ENCODE measurements around the gene RBM33.

Gene RBM33

GRCh38 chr7:155699180-155699579 lies 54.7 kb downstream of the RBM33 start:
- no peaks in the 10 kb centered on the region for H3K27me3 ChIP-seq (ENCODE audit: control insufficient read depth in 2 of 2, insufficient read depth in 2 of 2, low read length in 2 of 2)
- H3K9me3 ChIP-seq (ENCODE audit: control insufficient read depth in 2 of 2, low read length in 2 of 2): no peaks in the 10 kb centered on the region

GRCh38 chr7:155700847-155701246 lies 56.4 kb downstream of the RBM33 start:
- Histone ChIP-seq H3K4me3 (ENCODE audit: low read length in 2 of 2) (no peak overlapping the region), H3K4me1 (ENCODE audit: control insufficient read depth in 2 of 2, insufficient read depth in 2 of 2, low read length in 2 of 2) (peaks cover 5 to 11% of the 10 kb centered on the region in 2 donors), H3K9me3 (ENCODE audit: control insufficient read depth in 2 of 2, low read length in 2 of 2) (no peaks in the 10 kb centered on the region), H3K27me3 (ENCODE audit: control insufficient read depth in 2 of 2, insufficient read depth in 2 of 2, low read length in 2 of 2) (no peaks in the 10 kb centered on the region), H3K27ac (ENCODE audit: low read depth in 2 of 2, low read length in 2 of 2) (no peak overlapping the region), H3K36me3 (ENCODE audit: control insufficient read depth in 2 of 2, insufficient read depth in 2 of 2, low read length in 2 of 2) (peaks cover 33% of the 10 kb centered on the region in 2 donors), H3K9ac (ENCODE audit: low read depth in 1 of 2, low read length in 2 of 2) (no peak overlapping the region)

More at GRCh38 chr7:155699180-155699579, 54.7 kb downstream of the RBM33 start:
- H3K4me1 ChIP-seq (ENCODE audit: control insufficient read depth in 2 of 2, insufficient read depth in 2 of 2, low read length in 2 of 2): peaks cover 5 to 11% of the 10 kb centered on the region in 2 donors
- H3K36me3 ChIP-seq (ENCODE audit: control insufficient read depth in 2 of 2, insufficient read depth in 2 of 2, low read length in 2 of 2): peaks cover 22 to 27% of the 10 kb centered on the region in 2 donors
- no peak overlapping the region for H3K4me3 ChIP-seq (ENCODE audit: low read length in 2 of 2)
- no peak overlapping the region for H3K27ac ChIP-seq (ENCODE audit: low read depth in 2 of 2, low read length in 2 of 2)
- H3K9ac ChIP-seq (ENCODE audit: low read depth in 1 of 2, low read length in 2 of 2): no peak overlapping the region

GRCh38 chr7:155701972-155702544 lies 57.6 kb downstream of the RBM33 start:
- H3K4me3 ChIP-seq (ENCODE audit: low read length in 2 of 2): no peak overlapping the region
- H3K36me3 ChIP-seq (ENCODE audit: control insufficient read depth in 2 of 2, insufficient read depth in 2 of 2, low read length in 2 of 2): peaks cover 43 to 44% of the 10 kb centered on the region in 2 donors
- no peak overlapping the region for H3K27ac ChIP-seq (ENCODE audit: low read depth in 2 of 2, low read length in 2 of 2)
- H3K9ac ChIP-seq (ENCODE audit: low read depth in 1 of 2, low read length in 2 of 2): no peak overlapping the region
- H3K9me3 ChIP-seq (ENCODE audit: control insufficient read depth in 2 of 2, low read length in 2 of 2): no peaks in the 10 kb centered on the region
- H3K27me3 ChIP-seq (ENCODE audit: control insufficient read depth in 2 of 2, insufficient read depth in 2 of 2, low read length in 2 of 2): no peaks in the 10 kb centered on the region
- H3K4me1 ChIP-seq (ENCODE audit: control insufficient read depth in 2 of 2, insufficient read depth in 2 of 2, low read length in 2 of 2): peaks cover 5 to 11% of the 10 kb centered on the region in 2 donors

GRCh38 chr7:155702616-155703015 lies 58.2 kb downstream of the RBM33 start:
- H3K27ac ChIP-seq (ENCODE audit: low read depth in 2 of 2, low read length in 2 of 2): no peak overlapping the region
- peaks cover 44% of the 10 kb centered on the region in 2 donors for H3K36me3 ChIP-seq (ENCODE audit: control insufficient read depth in 2 of 2, insufficient read depth in 2 of 2, low read length in 2 of 2)
- H3K27me3 ChIP-seq (ENCODE audit: control insufficient read depth in 2 of 2, insufficient read depth in 2 of 2, low read length in 2 of 2): no peaks in the 10 kb centered on the region
- no peak overlapping the region for H3K4me3 ChIP-seq (ENCODE audit: low read length in 2 of 2)
- no peaks in the 10 kb centered on the region for H3K9me3 ChIP-seq (ENCODE audit: control insufficient read depth in 2 of 2, low read length in 2 of 2)
- H3K9ac ChIP-seq (ENCODE audit: low read depth in 1 of 2, low read length in 2 of 2): no peak overlapping the region
- peaks cover 5 to 11% of the 10 kb centered on the region in 2 donors for H3K4me1 ChIP-seq (ENCODE audit: control insufficient read depth in 2 of 2, insufficient read depth in 2 of 2, low read length in 2 of 2)

GRCh38 chr7:155705623-155706360 lies 61.3 kb downstream of the RBM33 start:
- no peaks in the 10 kb centered on the region for H3K27me3 ChIP-seq (ENCODE audit: control insufficient read depth in 2 of 2, insufficient read depth in 2 of 2, low read length in 2 of 2)
- H3K9me3 ChIP-seq (ENCODE audit: control insufficient read depth in 2 of 2, low read length in 2 of 2): no peaks in the 10 kb centered on the region
- peaks cover 0 to 8% of the 10 kb centered on the region in 2 donors for H3K4me1 ChIP-seq (ENCODE audit: control insufficient read depth in 2 of 2, insufficient read depth in 2 of 2, low read length in 2 of 2)
- no peak overlapping the region for H3K4me3 ChIP-seq (ENCODE audit: low read length in 2 of 2)
- H3K27ac ChIP-seq (ENCODE audit: low read depth in 2 of 2, low read length in 2 of 2): no peak overlapping the region
- H3K9ac ChIP-seq (ENCODE audit: low read depth in 1 of 2, low read length in 2 of 2): no peak overlapping the region
- peaks cover 59 to 67% of the 10 kb centered on the region in 2 donors for H3K36me3 ChIP-seq (ENCODE audit: control insufficient read depth in 2 of 2, insufficient read depth in 2 of 2, low read length in 2 of 2)

- no peaks in the 10 kb centered on the region for H3K27me3 ChIP-seq (ENCODE audit: control insufficient read depth in 2 of 2, insufficient read depth in 2 of 2, low read length in 2 of 2)
- no peak overlapping the region for H3K4me3 ChIP-seq (ENCODE audit: low read length in 2 of 2)
- peaks cover 61 to 67% of the 10 kb centered on the region in 2 donors for H3K36me3 ChIP-seq (ENCODE audit: control insufficient read depth in 2 of 2, insufficient read depth in 2 of 2, low read length in 2 of 2)
- no peak overlapping the region for H3K27ac ChIP-seq (ENCODE audit: low read depth in 2 of 2, low read length in 2 of 2)
- peaks cover 0 to 4% of the 10 kb centered on the region in 2 donors for H3K4me1 ChIP-seq (ENCODE audit: control insufficient read depth in 2 of 2, insufficient read depth in 2 of 2, low read length in 2 of 2)
- no peak overlapping the region for H3K9ac ChIP-seq (ENCODE audit: low read depth in 1 of 2, low read length in 2 of 2)
- no peaks in the 10 kb centered on the region for H3K9me3 ChIP-seq (ENCODE audit: control insufficient read depth in 2 of 2, low read length in 2 of 2)
Observed at GRCh38 chr7:155706376-155706775, 61.9 kb downstream of the RBM33 start.

- Histone ChIP-seq H3K27ac (ENCODE audit: low read depth in 2 of 2, low read length in 2 of 2) (no peak overlapping the region), H3K9ac (ENCODE audit: low read depth in 1 of 2, low read length in 2 of 2) (no peak overlapping the region), H3K36me3 (ENCODE audit: control insufficient read depth in 2 of 2, insufficient read depth in 2 of 2, low read length in 2 of 2) (peaks cover 60 to 64% of the 10 kb centered on the region in 2 donors), H3K27me3 (ENCODE audit: control insufficient read depth in 2 of 2, insufficient read depth in 2 of 2, low read length in 2 of 2) (no peaks in the 10 kb centered on the region), H3K4me3 (ENCODE audit: low read length in 2 of 2) (no peak overlapping the region), H3K4me1 (ENCODE audit: control insufficient read depth in 2 of 2, insufficient read depth in 2 of 2, low read length in 2 of 2) (no peaks in the 10 kb centered on the region), H3K9me3 (ENCODE audit: control insufficient read depth in 2 of 2, low read length in 2 of 2) (no peaks in the 10 kb centered on the region)
Observed at GRCh38 chr7:155709453-155709852, 65.0 kb downstream of the RBM33 start.

- Histone ChIP-seq H3K9ac (ENCODE audit: low read depth in 1 of 2, low read length in 2 of 2) (no peak overlapping the region), H3K4me1 (ENCODE audit: control insufficient read depth in 2 of 2, insufficient read depth in 2 of 2, low read length in 2 of 2) (no peaks in the 10 kb centered on the region), H3K9me3 (ENCODE audit: control insufficient read depth in 2 of 2, low read length in 2 of 2) (no peaks in the 10 kb centered on the region), H3K27me3 (ENCODE audit: control insufficient read depth in 2 of 2, insufficient read depth in 2 of 2, low read length in 2 of 2) (no peaks in the 10 kb centered on the region), H3K4me3 (ENCODE audit: low read length in 2 of 2) (no peak overlapping the region), H3K27ac (ENCODE audit: low read depth in 2 of 2, low read length in 2 of 2) (no peak overlapping the region), H3K36me3 (ENCODE audit: control insufficient read depth in 2 of 2, insufficient read depth in 2 of 2, low read length in 2 of 2) (peaks cover 65 to 67% of the 10 kb centered on the region in 2 donors)
Observed at GRCh38 chr7:155710031-155710430, 65.6 kb downstream of the RBM33 start.

GRCh38 chr7:155710530-155710929 lies 66.1 kb downstream of the RBM33 start:
- Histone ChIP-seq H3K9me3 (ENCODE audit: control insufficient read depth in 2 of 2, low read length in 2 of 2) (no peaks in the 10 kb centered on the region), H3K9ac (ENCODE audit: low read depth in 1 of 2, low read length in 2 of 2) (no peak overlapping the region), H3K36me3 (ENCODE audit: control insufficient read depth in 2 of 2, insufficient read depth in 2 of 2, low read length in 2 of 2) (peaks cover 67 to 68% of the 10 kb centered on the region in 2 donors), H3K27me3 (ENCODE audit: control insufficient read depth in 2 of 2, insufficient read depth in 2 of 2, low read length in 2 of 2) (no peaks in the 10 kb centered on the region), H3K4me1 (ENCODE audit: control insufficient read depth in 2 of 2, insufficient read depth in 2 of 2, low read length in 2 of 2) (no peaks in the 10 kb centered on the region), H3K4me3 (ENCODE audit: low read length in 2 of 2) (no peak overlapping the region), H3K27ac (ENCODE audit: low read depth in 2 of 2, low read length in 2 of 2) (no peak overlapping the region)

GRCh38 chr7:155711081-155711480 lies 66.6 kb downstream of the RBM33 start:
- H3K27me3 ChIP-seq (ENCODE audit: control insufficient read depth in 2 of 2, insufficient read depth in 2 of 2, low read length in 2 of 2): no peaks in the 10 kb centered on the region
- no peak overlapping the region for H3K9ac ChIP-seq (ENCODE audit: low read depth in 1 of 2, low read length in 2 of 2)
- no peaks in the 10 kb centered on the region for H3K9me3 ChIP-seq (ENCODE audit: control insufficient read depth in 2 of 2, low read length in 2 of 2)
- peaks cover 65% of the 10 kb centered on the region in 2 donors for H3K36me3 ChIP-seq (ENCODE audit: control insufficient read depth in 2 of 2, insufficient read depth in 2 of 2, low read length in 2 of 2)
- no peaks in the 10 kb centered on the region for H3K4me1 ChIP-seq (ENCODE audit: control insufficient read depth in 2 of 2, insufficient read depth in 2 of 2, low read length in 2 of 2)
- H3K4me3 ChIP-seq (ENCODE audit: low read length in 2 of 2): no peak overlapping the region
- H3K27ac ChIP-seq (ENCODE audit: low read depth in 2 of 2, low read length in 2 of 2): no peak overlapping the region
